HG03280 (cell line): ENCODE measurements around the gene PDE9A.

Source experiments
- ATAC-seq: cut with Tn5 transposase; IDR thresholded peaks from one replicate; pipeline ENCODE4 v1.9.1; 2021; ENCODE audit warnings: mild to moderate bottlenecking, moderate library complexity; ENCODE audit not compliant: unreplicated experiment

Gene PDE9A

GRCh38 chr21:42734323-42734971 lies 81.0 kb downstream of the PDE9A start:
- ATAC-seq, result no peak

DNA sequence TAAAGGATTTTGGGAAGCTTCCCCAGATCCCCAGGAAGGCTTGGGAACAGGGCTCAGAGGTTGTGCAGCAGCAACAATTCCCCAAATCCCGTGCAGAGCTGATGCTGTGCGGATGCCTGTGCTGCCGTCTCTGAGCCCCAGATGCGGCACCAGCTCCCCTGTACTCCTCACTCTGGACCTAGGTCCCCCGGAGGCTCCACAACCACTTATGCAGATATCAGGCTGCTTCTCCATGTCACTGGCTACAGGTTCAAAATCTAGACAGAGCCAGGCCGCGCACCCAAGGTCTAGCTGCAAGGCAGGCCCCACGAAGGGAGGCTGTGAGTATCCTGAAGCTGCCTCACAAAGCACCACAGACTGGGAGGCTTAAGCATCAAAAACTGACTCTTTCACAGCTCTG lies 81.6 kb downstream of the PDE9A start:
- ATAC-seq, result no peak

- ATAC-seq, result no peak
Measured at GRCh38 chr21:42735944-42736343, 82.5 kb downstream of the PDE9A start.

GRCh38 chr21:42736646-42737350 lies 83.4 kb downstream of the PDE9A start:
- no peak for ATAC-seq

DNA sequence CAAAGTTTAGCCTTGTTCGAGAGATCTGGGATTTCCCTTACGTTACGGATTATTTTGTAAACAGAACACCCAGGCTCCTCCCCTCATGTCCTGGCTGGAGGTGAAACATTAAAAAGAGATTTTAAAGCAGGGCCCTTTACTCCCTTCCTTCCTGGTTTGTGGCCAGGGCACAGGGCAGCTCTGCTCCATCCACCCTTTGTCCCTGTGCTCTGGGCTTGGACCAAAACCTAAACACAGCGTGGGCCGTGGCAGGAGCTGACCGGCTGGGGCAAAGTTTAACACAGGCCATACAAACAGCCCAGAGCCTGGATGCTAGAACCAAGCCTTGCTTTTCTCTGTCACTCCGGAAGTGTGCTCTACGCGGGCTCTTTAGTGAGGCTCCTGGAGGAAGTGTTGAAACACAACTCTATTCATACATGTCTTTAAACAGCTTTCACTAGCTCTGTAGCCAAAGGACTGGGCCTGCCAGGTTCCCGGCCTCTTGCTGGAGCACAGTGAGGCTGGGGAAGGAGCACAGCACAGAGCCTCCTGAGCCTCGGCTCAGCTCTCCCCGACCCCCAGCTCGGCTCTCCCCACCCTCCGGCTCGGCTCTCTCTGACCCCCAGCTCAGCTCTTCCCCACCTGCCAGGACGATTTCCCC lies 84.7 kb downstream of the PDE9A start:
- no peak for ATAC-seq

DNA sequence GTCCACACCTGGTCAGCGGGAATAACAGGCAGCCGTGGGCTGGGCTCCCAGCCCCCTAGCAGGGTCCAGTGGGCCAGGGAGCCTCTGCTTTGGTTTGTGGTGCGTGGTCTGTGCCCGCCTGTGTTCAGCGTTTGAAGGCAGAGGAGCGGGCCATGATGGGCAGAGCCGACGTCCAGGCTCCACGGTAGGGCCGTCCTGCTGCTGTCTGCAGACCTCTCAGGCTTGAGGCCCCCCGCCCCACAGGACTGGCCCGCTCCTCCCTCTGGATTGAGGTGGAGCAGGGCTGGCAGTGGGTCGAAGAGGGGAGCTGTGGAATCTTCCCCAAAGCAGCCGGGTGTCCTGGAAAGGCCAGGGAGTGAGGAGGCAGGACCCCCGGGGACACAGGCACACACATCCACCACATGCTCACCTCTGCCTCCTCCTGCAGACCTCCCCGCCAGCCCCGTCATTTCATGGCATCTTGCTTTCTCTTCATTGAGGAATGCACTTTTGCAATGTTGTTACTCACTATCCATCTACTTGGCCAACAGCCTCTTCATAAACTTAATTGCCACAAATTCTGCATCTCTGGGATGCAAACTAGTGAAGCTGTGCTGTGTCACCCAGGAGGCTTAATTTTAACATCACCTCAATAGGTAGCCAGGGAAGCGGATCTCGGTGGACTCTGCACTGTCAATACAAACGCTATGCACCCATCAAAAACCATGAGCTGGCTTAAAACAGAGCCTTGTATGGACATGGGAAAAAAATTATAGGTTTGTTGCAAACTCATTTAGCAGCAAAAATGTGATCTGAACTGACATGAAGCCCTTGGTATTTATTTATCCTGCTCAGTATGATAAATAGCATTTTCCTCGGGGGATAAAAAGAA lies 85.9 kb downstream of the PDE9A start:
- no peak for ATAC-seq

- no peak for ATAC-seq
Measured at GRCh38 chr21:42740405-42740909, 87.0 kb downstream of the PDE9A start.

GRCh38 chr21:42741066-42741465 lies 87.6 kb downstream of the PDE9A start:
- ATAC-seq, result no peak

GRCh38 chr21:42744520-42745445 lies 91.4 kb downstream of the PDE9A start:
- no peak for ATAC-seq

DNA sequence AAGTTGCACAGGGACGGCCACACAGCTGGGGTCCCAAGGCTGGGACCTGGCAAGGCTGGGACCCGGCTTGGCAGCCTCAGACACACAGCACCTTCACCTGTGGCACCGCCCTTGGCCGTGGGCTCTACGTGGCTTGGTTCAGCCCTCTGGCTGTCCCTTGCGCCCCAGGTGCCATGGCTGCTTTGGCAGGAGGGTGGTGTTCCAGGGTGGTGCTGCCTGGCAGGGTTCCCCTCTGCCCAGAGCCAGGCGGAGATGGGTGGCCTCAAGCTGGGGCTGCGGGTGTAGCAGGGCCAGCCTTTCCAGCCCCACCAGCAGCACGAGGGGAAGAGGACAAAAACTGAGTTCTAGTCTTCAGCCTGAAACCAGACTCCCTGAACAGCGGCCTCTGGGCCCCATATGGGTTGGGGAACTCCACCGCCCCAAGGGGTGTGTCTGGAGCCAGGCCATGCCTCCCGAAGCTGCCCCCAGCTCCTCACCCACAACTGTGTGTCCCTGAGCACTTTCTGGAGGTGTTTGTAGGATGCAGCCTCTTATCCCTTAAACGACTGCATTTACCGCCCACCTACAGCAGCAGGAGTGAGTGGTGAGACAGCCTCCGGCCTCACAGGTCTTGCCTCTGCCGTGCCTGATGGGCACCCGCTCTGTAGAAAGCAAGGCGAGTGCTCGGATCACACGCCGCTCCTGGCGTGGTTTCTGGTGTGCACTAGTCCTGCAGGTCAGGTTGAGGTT lies 92.3 kb downstream of the PDE9A start:
- ATAC-seq, result no peak

DNA sequence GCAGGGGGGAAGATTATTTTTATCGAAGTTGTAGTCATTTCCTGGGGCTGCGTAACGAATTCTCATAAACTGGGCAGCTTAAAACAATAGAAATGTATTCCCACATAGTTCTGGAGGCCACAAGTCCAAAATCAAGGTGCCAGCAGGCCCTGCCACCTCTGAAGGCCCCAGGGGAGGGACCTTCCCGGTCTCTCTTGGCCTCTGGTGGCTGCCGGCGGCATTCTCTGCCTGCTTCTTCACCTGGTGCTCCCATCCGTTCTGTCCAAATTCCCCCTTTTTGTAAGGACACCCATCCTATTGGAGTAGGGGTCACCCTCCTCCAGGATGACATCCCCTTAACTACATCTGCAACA lies 92.8 kb downstream of the PDE9A start:
- ATAC-seq, result no peak

- ATAC-seq, result no peak
Measured at GRCh38 chr21:42746593-42747275, 93.3 kb downstream of the PDE9A start.

DNA sequence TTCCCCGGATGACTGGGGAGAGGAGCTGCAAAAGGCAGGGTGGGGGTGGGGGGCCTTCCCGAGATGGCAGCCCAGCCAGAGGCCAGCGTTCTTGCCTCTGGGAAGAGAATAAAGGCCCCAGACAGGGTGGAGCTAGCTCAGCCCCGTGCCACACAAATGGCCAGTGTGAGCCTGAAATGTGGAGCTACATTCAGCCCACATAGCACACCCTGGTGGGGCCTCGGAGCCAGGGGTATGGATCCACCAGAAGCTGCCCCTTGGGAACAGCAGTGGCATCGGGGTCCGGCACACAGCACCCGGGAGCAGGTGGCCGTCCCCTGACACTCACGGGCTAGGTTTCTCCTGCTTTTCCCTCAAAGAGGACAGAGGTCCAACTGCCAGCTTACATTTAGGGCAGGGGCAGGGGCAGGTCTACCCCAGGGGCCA lies 93.9 kb downstream of the PDE9A start:
- ATAC-seq, result no peak

- no peak for ATAC-seq
Measured at GRCh38 chr21:42747746-42748351, 94.4 kb downstream of the PDE9A start.

GRCh38 chr21:42748620-42749176 lies 95.3 kb downstream of the PDE9A start:
- ATAC-seq, result no peak

DNA sequence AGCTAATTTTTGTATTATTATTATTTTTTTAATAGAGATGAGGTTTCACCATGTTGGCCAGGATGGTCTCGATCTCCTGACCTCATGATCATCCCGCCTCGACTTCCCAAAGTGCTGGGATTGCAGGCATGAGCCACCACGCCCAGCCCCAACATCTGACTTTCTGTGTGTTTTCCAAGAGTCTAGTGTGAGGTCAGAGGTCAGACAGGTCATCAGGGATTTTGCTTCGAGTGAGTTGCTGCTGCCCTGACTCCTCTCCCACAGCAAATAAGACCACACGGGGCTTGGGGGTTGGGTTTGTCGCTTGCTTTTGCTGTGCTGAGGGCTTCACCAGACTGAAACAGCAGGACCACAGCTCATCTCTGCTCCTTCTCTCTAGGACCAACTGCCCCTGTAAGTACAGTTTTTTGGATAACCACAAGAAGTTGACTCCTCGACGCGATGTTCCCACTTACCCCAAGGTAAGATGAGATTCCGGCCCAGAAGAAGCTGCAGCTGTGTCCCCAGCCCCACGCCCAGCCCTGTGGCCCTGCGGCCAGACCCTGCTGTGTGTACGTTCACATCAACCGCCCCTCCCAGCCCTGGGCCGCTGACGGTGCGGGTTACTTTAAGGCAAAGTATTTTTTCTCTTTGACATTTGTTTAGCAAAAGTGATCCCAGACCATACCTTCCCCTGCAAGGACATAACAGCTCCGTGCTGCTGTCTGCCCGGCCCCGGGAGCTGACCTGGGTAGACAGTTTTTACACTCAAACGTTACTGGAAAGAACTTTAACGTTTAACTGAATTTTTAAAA lies 97.5 kb downstream of the PDE9A start:
- ATAC-seq, result no peak

- no peak for ATAC-seq
Measured at GRCh38 chr21:42751866-42752265, 98.4 kb downstream of the PDE9A start.
